Hepatocyte (in vitro differentiated cells): ENCODE results near the gene KRT81. TPM values are rescaled to one million over a fixed set of nuclear protein-coding genes. Genes with fewer than 3 reads are reported as not detected.
"Not testable (repeated sequence)": the region's sequence is repeated elsewhere in the genome, so short reads cannot be mapped to it uniquely, and the experiment has no call there.

Source experiments
- DNase-seq: peaks from one replicate; pipeline ENCODE4 v3.0.0-alpha.2; 2016; ENCODE audit warnings: low spot score
- H2AFZ ChIP-seq: fragments of 200-600 bp; sonication (generic); 2 replicates; pipeline ENCODE4 v1.6.0; 2016; ENCODE audit warnings: antibody characterized with exemption, mild to moderate bottlenecking
- H3K27ac ChIP-seq: fragments of 200-600 bp; sonication (generic); 2 replicates; pipeline ENCODE4 v1.5.1; 2016; ENCODE audit warnings: mild to moderate bottlenecking
- H3K27me3 ChIP-seq: fragments of 200-600 bp; sonication (generic); 2 replicates; pipeline ENCODE4 v1.6.1; 2016
- H3K36me3 ChIP-seq: fragments of 200-600 bp; sonication (generic); replicated peaks from 2 replicates; pipeline ENCODE4 v1.5.1; 2016; ENCODE audit warnings: low read depth; ENCODE audit not compliant: insufficient read depth
- H3K4me1 ChIP-seq: fragments of 200-600 bp; sonication (generic); 2 replicates; pipeline ENCODE4 v1.5.1; 2016; ENCODE audit warnings: mild to moderate bottlenecking, moderate library complexity; ENCODE audit not compliant: insufficient read depth
- H3K4me2 ChIP-seq: fragments of 200-600 bp; sonication (generic); 2 replicates; pipeline ENCODE4 v1.6.0; 2016
- H3K4me3 ChIP-seq: fragments of 200-600 bp; sonication (generic); 2 replicates; pipeline ENCODE4 v1.5.1; 2016; ENCODE audit warnings: mild to moderate bottlenecking
- H3K79me2 ChIP-seq: fragments of 200-600 bp; sonication (generic); 2 replicates; pipeline ENCODE4 v1.6.0; 2017; ENCODE audit warnings: mild to moderate bottlenecking
- H3K9me2 ChIP-seq: fragments of 200-600 bp; sonication (generic); replicated peaks from 2 replicates; pipeline ENCODE4 v1.6.0; 2017; ENCODE audit warnings: mild to moderate bottlenecking; ENCODE audit not compliant: insufficient read depth
- H3K9me3 ChIP-seq: fragments of 200-600 bp; sonication (generic); 2 replicates; pipeline ENCODE4 v1.5.1; 2016; ENCODE audit warnings: low read depth, mild to moderate bottlenecking
- H4K20me1 ChIP-seq: fragments of 200-600 bp; sonication (generic); 2 replicates; pipeline ENCODE4 v1.6.0; 2016; ENCODE audit warnings: mild to moderate bottlenecking; ENCODE audit not compliant: insufficient read depth, poor library complexity, severe bottlenecking
- CTCF ChIP-seq: fragments of 200-600 bp; sonication (generic); IDR thresholded peaks from 2 replicates; pipeline ENCODE4 v1.5.1; 2016; ENCODE audit warnings: antibody characterized with exemption, mild to moderate bottlenecking; ENCODE audit not compliant: poor library complexity
- EZH2 ChIP-seq: fragments of 200-600 bp; sonication (generic); IDR thresholded peaks from 2 replicates; pipeline ENCODE4 v1.6.1; 2016; ENCODE audit warnings: antibody characterized with exemption, mild to moderate bottlenecking, borderline replicate concordance
- EZH2phosphoT487 ChIP-seq: fragments of 200-600 bp; sonication (generic); IDR thresholded peaks from one replicate; pipeline ENCODE4 v1.6.1; 2018; ENCODE audit warnings: antibody characterized with exemption, mild to moderate bottlenecking, low read depth, moderate library complexity; ENCODE audit not compliant: unreplicated experiment, severe bottlenecking
- WGBS: methylation state at CpG from one replicate; pipeline ENCODE4 v1.1.6; 2016; ENCODE audit warnings: low lambda C conversion rate; ENCODE audit errors: missing lambda C conversion rate; 5-methylcytosine and 5-hydroxymethylcytosine counted together
- polyA plus RNA-seq: library from polyadenylated mRNA; unstranded; fragments of >200 nt; fragmentation: Nextera tagmentation; extraction: Ambion mirVana; gene quantifications from 2 replicates; pipeline ENCODE4 v1.2.1, GENCODE V29; 2016
- total RNA-seq: library from RNA; depleted of rRNA; stranded (reverse); fragments of >200 nt; gene quantifications from 2 replicates; pipeline ENCODE4 v1.2.3, GENCODE V29; 2014

KRT81 gene
- total and polyA plus RNA-seq, 2 experiments from 2014 or later = not detected

- no peaks in the 10 kb centered on the region for H3K79me2 ChIP-seq
- no peaks in the 10 kb centered on the region for H3K9me2 ChIP-seq
- peaks cover 55% of the 10 kb centered on the region for H3K27me3 ChIP-seq
- H3K9me3 ChIP-seq = no peaks in the 10 kb centered on the region
- 95% methylated on average over 10 of the region's 10 CpGs for WGBS
- no peak overlapping the region for H3K27ac ChIP-seq
- H4K20me1 ChIP-seq = no peaks in the 10 kb centered on the region
- TF ChIP-seq CTCF (no peak), EZH2 (no peak), EZH2phosphoT487 (no peak)
- no peaks in the 10 kb centered on the region for H3K4me1 ChIP-seq
- no peaks in the 10 kb centered on the region for H3K36me3 ChIP-seq
- DNase-seq = no peak
- no peak overlapping the region for H2AFZ ChIP-seq
- no peak overlapping the region for H3K4me3 ChIP-seq
- no peak overlapping the region for H3K4me2 ChIP-seq
These were observed 37.0 kb downstream of the KRT81 start for GRCh38 chr12:52254180-52254964.

GRCh38 chr12:52253391-52254179, 37.7 kb downstream of the KRT81 start:
- Histone ChIP-seq H3K27me3 (peaks cover 47% of the 10 kb centered on the region), H3K9me2 (no peaks in the 10 kb centered on the region), H2AFZ (no peak overlapping the region), H3K4me1 (no peaks in the 10 kb centered on the region), H3K36me3 (no peaks in the 10 kb centered on the region), H4K20me1 (no peaks in the 10 kb centered on the region), H3K27ac (no peak overlapping the region), H3K9me3 (no peaks in the 10 kb centered on the region), H3K4me3 (no peak overlapping the region), H3K79me2 (no peaks in the 10 kb centered on the region), H3K4me2 (no peak overlapping the region)
- WGBS = 90% methylated on average over 14 of the region's 14 CpGs
- DNase-seq = no peak
- TF ChIP-seq EZH2phosphoT487 (no peak), CTCF (no peak)

GRCh38 chr12:52252728-52253343, 38.5 kb downstream of the KRT81 start:
- Histone ChIP-seq H2AFZ (no peak overlapping the region), H3K9me3 (no peaks in the 10 kb centered on the region), H3K4me1 (peaks cover 2% of the 10 kb centered on the region), H4K20me1 (no peaks in the 10 kb centered on the region), H3K9me2 (no peaks in the 10 kb centered on the region), H3K27ac (no peak overlapping the region), H3K79me2 (no peaks in the 10 kb centered on the region), H3K4me2 (no peak overlapping the region), H3K36me3 (no peaks in the 10 kb centered on the region), H3K27me3 (peaks cover 40% of the 10 kb centered on the region), H3K4me3 (no peak overlapping the region)
- no peak for DNase-seq
- no peak for TF ChIP-seq CTCF
- TF ChIP-seq EZH2phosphoT487 = no peak
- TF ChIP-seq EZH2 = no peak
- WGBS = 96% methylated on average over 11 of the region's 11 CpGs

- H3K4me1 ChIP-seq, H3K27ac ChIP-seq, H4K20me1 ChIP-seq, DNase-seq, H3K9me2 ChIP-seq, H3K36me3 ChIP-seq, H3K79me2 ChIP-seq, H3K9me3 ChIP-seq, H3K4me3 ChIP-seq, H2AFZ ChIP-seq, H3K4me2 ChIP-seq: not testable (repeated sequence)
- peaks cover 33% of the 10 kb centered on the region for H3K27me3 ChIP-seq
- 83% methylated on average over 8 of the region's 8 CpGs for WGBS
These were observed 39.1 kb downstream of the KRT81 start for GRCh38 chr12:52252175-52252615.
